MM.1S (cell line): ENCODE results near the gene MRPL4.

Experiments used
- DNase-seq: peaks from one replicate; pipeline ENCODE4 v3.0.0-alpha.2; 2015
- H2AFZ ChIP-seq: fragments of 300-600 bp; sonication (generic); 2 replicates; pipeline ENCODE4 v1.6.0; 2016; ENCODE audit warnings: antibody characterized with exemption, low read length
- H3F3A ChIP-seq: fragments of 300-600 bp; sonication (generic); 2 replicates; pipeline ENCODE4 v1.6.1; 2016; ENCODE audit warnings: mild to moderate bottlenecking, antibody characterized with exemption, low read length, moderate library complexity, mixed read lengths; ENCODE audit not compliant: insufficient read depth
- H3K27ac ChIP-seq: fragments of 300-600 bp; sonication (generic); 2 replicates; pipeline ENCODE4 v1.5.1; 2016; ENCODE audit warnings: mild to moderate bottlenecking, low read length
- H3K27me3 ChIP-seq: fragments of 300-600 bp; sonication (generic); replicated peaks from 2 replicates; pipeline ENCODE4 v1.6.0; 2016; ENCODE audit warnings: low read length; ENCODE audit not compliant: insufficient read depth
- H3K36me3 ChIP-seq: fragments of 300-600 bp; sonication (generic); replicated peaks from 2 replicates; pipeline ENCODE4 v1.6.1; 2016; ENCODE audit warnings: mild to moderate bottlenecking, low read length, mixed read lengths; ENCODE audit not compliant: insufficient read depth
- H3K4me1 ChIP-seq: fragments of 300-600 bp; sonication (generic); 2 replicates; pipeline ENCODE4 v1.6.1; 2016; ENCODE audit warnings: low read length, mixed read lengths
- H3K4me2 ChIP-seq: fragments of 300-600 bp; sonication (generic); 2 replicates; pipeline ENCODE4 v1.6.0; 2016; ENCODE audit warnings: low read depth, low read length
- H3K4me3 ChIP-seq: fragments of 300-600 bp; sonication (generic); 2 replicates; pipeline ENCODE4 v1.5.1; 2016; ENCODE audit warnings: low read length, mixed read lengths
- H3K79me2 ChIP-seq: fragments of 300-600 bp; sonication (generic); 2 replicates; pipeline ENCODE4 v1.6.1; 2016; ENCODE audit warnings: mixed run types, low read length, mixed read lengths
- H3K9ac ChIP-seq: fragments of 300-600 bp; sonication (generic); 2 replicates; pipeline ENCODE4 v1.6.1; 2016; ENCODE audit warnings: low read length, mixed read lengths
- H3K9me2 ChIP-seq: fragments of 300-600 bp; sonication (generic); replicated peaks from 2 replicates; pipeline ENCODE4 v1.6.1; 2016; ENCODE audit warnings: mild to moderate bottlenecking, low read length, mixed read lengths; ENCODE audit not compliant: insufficient read depth
- H3K9me3 ChIP-seq: fragments of 300-600 bp; sonication (generic); replicated peaks from 2 replicates; pipeline ENCODE4 v1.6.1; 2016; ENCODE audit warnings: mild to moderate bottlenecking, low read length, mixed read lengths; ENCODE audit not compliant: insufficient read depth
- H4K20me1 ChIP-seq: fragments of 300-600 bp; sonication (generic); 2 replicates; pipeline ENCODE4 v1.6.1; 2016; ENCODE audit warnings: mild to moderate bottlenecking, low read length, moderate library complexity, mixed read lengths; ENCODE audit not compliant: insufficient read depth
- EZH2 ChIP-seq: fragments of 300-600 bp; sonication (generic); optimal IDR thresholded peaks from 2 replicates; pipeline ENCODE3; 2017; ENCODE audit warnings: low read depth, mild to moderate bottlenecking, antibody characterized with exemption, low read length, mixed read lengths
- EZH2phosphoT487 ChIP-seq: fragments of 300-600 bp; sonication (generic); IDR thresholded peaks from 2 replicates; pipeline ENCODE4 v1.6.1; 2018; ENCODE audit warnings: antibody characterized with exemption, low read length
- TF ChIP-seq, protein P1 (sequence below): fragments of 300-600 bp; sonication (generic); IDR thresholded peaks from 2 replicates; pipeline ENCODE4 v1.5.1; 2016; ENCODE audit warnings: antibody characterized with exemption, low read length, mixed read lengths

Gene MRPL4

DNA sequence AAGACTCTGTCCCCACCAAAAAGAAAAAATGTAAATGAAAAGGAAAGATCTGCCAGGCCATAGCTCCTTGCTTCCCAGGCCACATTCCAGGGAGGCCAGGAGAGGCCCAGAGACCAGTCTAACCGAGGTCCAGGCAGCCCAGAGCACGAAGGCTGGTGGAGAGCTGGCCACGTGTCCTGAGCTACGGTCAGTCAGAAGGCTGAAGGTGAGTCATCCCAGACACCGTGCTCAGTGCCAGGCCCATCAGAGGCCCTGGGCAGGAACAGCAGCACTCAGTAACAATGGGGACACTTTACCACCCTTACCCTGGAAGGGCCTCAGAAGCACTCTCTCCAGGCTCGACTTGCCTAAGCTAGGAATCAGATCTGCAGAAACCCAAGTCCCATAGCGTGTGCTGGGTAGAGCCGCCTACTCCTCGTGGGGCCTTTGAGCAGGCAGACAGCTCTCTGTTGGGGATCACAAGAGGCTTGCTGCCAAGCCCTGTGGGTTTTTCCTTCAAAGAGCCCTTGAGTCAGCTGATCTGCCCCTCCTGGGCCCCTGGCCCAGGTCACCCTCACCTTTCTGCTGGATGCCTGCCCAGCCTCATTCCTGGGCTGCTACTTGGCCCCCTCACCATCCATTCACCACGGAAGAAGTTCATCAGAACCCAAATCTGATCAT is 45.7 kb upstream of the MRPL4 start:
- Histone ChIP-seq H3K79me2 (no peaks in the 10 kb centered on the region), H3K4me1 (peaks cover 14% of the 10 kb centered on the region), H3K4me2 (no peak overlapping the region), H3F3A (peaks cover 10% of the 10 kb centered on the region), H3K4me3 (no peak overlapping the region), H3K9me2 (no peaks in the 10 kb centered on the region), H3K27me3 (no peaks in the 10 kb centered on the region), H3K9me3 (no peaks in the 10 kb centered on the region), H3K9ac (no peak overlapping the region), H3K27ac (no peak overlapping the region), H3K36me3 (no peaks in the 10 kb centered on the region), H2AFZ (no peak overlapping the region), H4K20me1 (no peaks in the 10 kb centered on the region)
- TF ChIP-seq, protein P1, sequence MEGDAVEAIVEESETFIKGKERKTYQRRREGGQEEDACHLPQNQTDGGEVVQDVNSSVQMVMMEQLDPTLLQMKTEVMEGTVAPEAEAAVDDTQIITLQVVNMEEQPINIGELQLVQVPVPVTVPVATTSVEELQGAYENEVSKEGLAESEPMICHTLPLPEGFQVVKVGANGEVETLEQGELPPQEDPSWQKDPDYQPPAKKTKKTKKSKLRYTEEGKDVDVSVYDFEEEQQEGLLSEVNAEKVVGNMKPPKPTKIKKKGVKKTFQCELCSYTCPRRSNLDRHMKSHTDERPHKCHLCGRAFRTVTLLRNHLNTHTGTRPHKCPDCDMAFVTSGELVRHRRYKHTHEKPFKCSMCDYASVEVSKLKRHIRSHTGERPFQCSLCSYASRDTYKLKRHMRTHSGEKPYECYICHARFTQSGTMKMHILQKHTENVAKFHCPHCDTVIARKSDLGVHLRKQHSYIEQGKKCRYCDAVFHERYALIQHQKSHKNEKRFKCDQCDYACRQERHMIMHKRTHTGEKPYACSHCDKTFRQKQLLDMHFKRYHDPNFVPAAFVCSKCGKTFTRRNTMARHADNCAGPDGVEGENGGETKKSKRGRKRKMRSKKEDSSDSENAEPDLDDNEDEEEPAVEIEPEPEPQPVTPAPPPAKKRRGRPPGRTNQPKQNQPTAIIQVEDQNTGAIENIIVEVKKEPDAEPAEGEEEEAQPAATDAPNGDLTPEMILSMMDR, result no peak
- TF ChIP-seq EZH2phosphoT487, result no peak
- no peak for TF ChIP-seq EZH2
- DNase-seq, result no peak

GRCh38 chr19:10207026-10207425 is 45.0 kb upstream of the MRPL4 start:
- no peaks in the 10 kb centered on the region for H4K20me1 ChIP-seq
- no peaks in the 10 kb centered on the region for H3K36me3 ChIP-seq
- no peaks in the 10 kb centered on the region for H3K79me2 ChIP-seq
- no peak overlapping the region for H3K4me2 ChIP-seq
- H3K4me1 ChIP-seq, result peaks cover 14% of the 10 kb centered on the region
- H3K9me2 ChIP-seq, result no peaks in the 10 kb centered on the region
- no peaks in the 10 kb centered on the region for H3K9me3 ChIP-seq
- no peak overlapping the region for H3K27ac ChIP-seq
- H3K4me3 ChIP-seq, result no peak overlapping the region
- no peak overlapping the region for H3K9ac ChIP-seq
- H3F3A ChIP-seq, result peaks cover 10% of the 10 kb centered on the region
- TF ChIP-seq, protein P1, result no peak
- no peak for TF ChIP-seq EZH2
- TF ChIP-seq EZH2phosphoT487, result no peak
- no peaks in the 10 kb centered on the region for H3K27me3 ChIP-seq
- DNase-seq, result no peak
- no peak overlapping the region for H2AFZ ChIP-seq

- H3K4me2 ChIP-seq, result no peak overlapping the region
- H3K9me3 ChIP-seq, result no peaks in the 10 kb centered on the region
- no peaks in the 10 kb centered on the region for H3K79me2 ChIP-seq
- no peak overlapping the region for H2AFZ ChIP-seq
- DNase-seq, result no peak
- TF ChIP-seq EZH2phosphoT487, result no peak
- TF ChIP-seq EZH2, result no peak
- TF ChIP-seq, protein P1, result no peak
- no peak overlapping the region for H3K9ac ChIP-seq
- peaks cover 7% of the 10 kb centered on the region for H3K4me1 ChIP-seq
- H3K4me3 ChIP-seq, result no peak overlapping the region
- no peaks in the 10 kb centered on the region for H4K20me1 ChIP-seq
- H3K27ac ChIP-seq, result no peak overlapping the region
- H3K36me3 ChIP-seq, result no peaks in the 10 kb centered on the region
- H3K9me2 ChIP-seq, result no peaks in the 10 kb centered on the region
- peaks cover 8% of the 10 kb centered on the region for H3F3A ChIP-seq
- H3K27me3 ChIP-seq, result no peaks in the 10 kb centered on the region
These were observed 42.7 kb upstream of the MRPL4 start for GRCh38 chr19:10209315-10209714.
